Mesendoderm (in vitro differentiated cells): ENCODE data around the gene RFX4.

ENCODE experiments used
- DNase-seq: peaks from one replicate; pipeline ENCODE4 v3.0.0; 2013
- H2AK5ac ChIP-seq: 2 replicates; pipeline ENCODE4 v1.6.1; 2013; ENCODE audit warnings: low read length, inconsistent platforms
- H2BK120ac ChIP-seq: 2 replicates; pipeline ENCODE4 v1.6.1; 2013; ENCODE audit warnings: low read depth, mild to moderate bottlenecking, low read length, moderate library complexity, mixed read lengths
- H2BK15ac ChIP-seq: replicated peaks from 2 replicates; pipeline ENCODE4 v1.6.1; 2013; ENCODE audit warnings: low read depth, mild to moderate bottlenecking, moderate library complexity
- H2BK5ac ChIP-seq: 2 replicates; pipeline ENCODE4 v1.6.1; 2013; ENCODE audit warnings: low read length, inconsistent platforms
- H3K18ac ChIP-seq: 2 replicates; pipeline ENCODE4 v1.6.1; 2013; ENCODE audit warnings: mild to moderate bottlenecking, low read length, mixed read lengths
- H3K23ac ChIP-seq: one replicate; pipeline ENCODE4 v1.6.1; 2013; ENCODE audit warnings: low read length
- H3K27ac ChIP-seq: 2 replicates; pipeline ENCODE4 v1.5.1; 2013; ENCODE audit warnings: low read depth, mild to moderate bottlenecking, inconsistent platforms, low read length, moderate library complexity
- H3K27me3 ChIP-seq: 2 replicates; pipeline ENCODE4 v1.6.1; 2013; ENCODE audit warnings: low read length, control low read depth, mild to moderate bottlenecking, inconsistent platforms; ENCODE audit not compliant: insufficient read depth, poor library complexity
- H3K36me3 ChIP-seq: 2 replicates; pipeline ENCODE4 v1.6.1; 2013; ENCODE audit warnings: low read length, inconsistent platforms; ENCODE audit not compliant: control insufficient read depth, insufficient read depth
- H3K4ac ChIP-seq: one replicate; pipeline ENCODE4 v1.6.1; 2013; ENCODE audit warnings: low read depth, mild to moderate bottlenecking, low read length, moderate library complexity
- H3K4me1 ChIP-seq: 2 replicates; pipeline ENCODE4 v1.6.1; 2013; ENCODE audit warnings: low read depth, low read length, inconsistent platforms; ENCODE audit not compliant: control insufficient read depth
- H3K4me2 ChIP-seq: 2 replicates; pipeline ENCODE4 v1.6.1; 2013; ENCODE audit warnings: low read length
- H3K4me3 ChIP-seq: 2 replicates; pipeline ENCODE4 v1.5.1; 2013; ENCODE audit warnings: mild to moderate bottlenecking, low read length
- H3K56ac ChIP-seq: one replicate; pipeline ENCODE4 v1.6.1; 2013; ENCODE audit warnings: low read length
- H3K79me1 ChIP-seq: 2 replicates; pipeline ENCODE4 v1.6.1; 2013; ENCODE audit warnings: low read length, inconsistent platforms
- H3K79me2 ChIP-seq: 2 replicates; pipeline ENCODE4 v1.6.1; 2013; ENCODE audit warnings: mild to moderate bottlenecking, low read length; ENCODE audit not compliant: control insufficient read depth, insufficient read depth
- H3K9ac ChIP-seq: 2 replicates; pipeline ENCODE4 v1.6.1; 2013; ENCODE audit warnings: low read length, inconsistent platforms
- H4K5ac ChIP-seq: one replicate; pipeline ENCODE4 v1.6.1; 2013; ENCODE audit warnings: low read length
- H4K8ac ChIP-seq: one replicate; pipeline ENCODE4 v1.6.1; 2013; ENCODE audit warnings: low read depth, mild to moderate bottlenecking, control low read depth, low read length, moderate library complexity
- WGBS: extraction: QIAGEN DNeasy Blood & Tissue Kit; methylation state at CpG from one replicate; pipeline ENCODE4 v1.1.7; 2013; ENCODE audit warnings: low lambda C conversion rate, missing lambda C conversion rate; ENCODE audit not compliant: insufficient coverage; ENCODE audit errors: extremely low coverage; 5-methylcytosine and 5-hydroxymethylcytosine counted together

RFX4 gene

GRCh38 chr12:106704081-106704480 is 121.3 kb downstream of the RFX4 start:
- DNase-seq, result no peak
- Histone ChIP-seq H3K56ac (no peak overlapping the region), H2BK15ac (no peak overlapping the region), H3K36me3 (no peaks in the 10 kb centered on the region), H3K4me3 (no peak overlapping the region), H3K4me1 (no peaks in the 10 kb centered on the region), H3K79me2 (no peaks in the 10 kb centered on the region), H3K18ac (no peak overlapping the region), H3K27me3 (no peaks in the 10 kb centered on the region), H2BK120ac (no peak overlapping the region), H3K4me2 (no peak overlapping the region), H3K23ac (no peak overlapping the region), H3K4ac (no peak overlapping the region), H2AK5ac (no peak overlapping the region), H4K5ac (no peak overlapping the region), H3K79me1 (no peaks in the 10 kb centered on the region), H4K8ac (no peak overlapping the region), H3K9ac (no peak overlapping the region), H2BK5ac (no peak overlapping the region), H3K27ac (no peak overlapping the region)
- WGBS, result no CpG with 5 or more reads among the region's 3 CpGs

GRCh38 chr12:106705971-106706370 is 123.2 kb downstream of the RFX4 start:
- no peak overlapping the region for H3K18ac ChIP-seq
- no peak overlapping the region for H4K5ac ChIP-seq
- H2BK120ac ChIP-seq, result no peak overlapping the region
- no peaks in the 10 kb centered on the region for H3K36me3 ChIP-seq
- H3K79me2 ChIP-seq, result no peaks in the 10 kb centered on the region
- no peak overlapping the region for H3K4me2 ChIP-seq
- no peak overlapping the region for H2AK5ac ChIP-seq
- H3K4me1 ChIP-seq, result peaks cover 9% of the 10 kb centered on the region
- no peak overlapping the region for H2BK15ac ChIP-seq
- WGBS, result no CpG with 5 or more reads among the region's 5 CpGs
- no peak overlapping the region for H3K4me3 ChIP-seq
- no peak overlapping the region for H3K56ac ChIP-seq
- no peak overlapping the region for H4K8ac ChIP-seq
- no peak overlapping the region for H3K23ac ChIP-seq
- no peak overlapping the region for H3K27ac ChIP-seq
- no peaks in the 10 kb centered on the region for H3K79me1 ChIP-seq
- no peak for DNase-seq
- H3K9ac ChIP-seq, result no peak overlapping the region
- no peaks in the 10 kb centered on the region for H3K27me3 ChIP-seq
- H3K4ac ChIP-seq, result no peak overlapping the region
- H2BK5ac ChIP-seq, result no peak overlapping the region

GRCh38 chr12:106709068-106709511 is 126.3 kb downstream of the RFX4 start:
- Histone ChIP-seq H3K4me2 (no peak overlapping the region), H3K79me2 (no peaks in the 10 kb centered on the region), H4K8ac (no peak overlapping the region), H3K36me3 (no peaks in the 10 kb centered on the region), H3K4ac (no peak overlapping the region), H3K9ac (no peak overlapping the region), H3K56ac (no peak overlapping the region), H2AK5ac (no peak overlapping the region), H3K27me3 (no peaks in the 10 kb centered on the region), H3K23ac (no peak overlapping the region), H2BK120ac (no peak overlapping the region), H3K4me3 (no peak overlapping the region), H3K18ac (no peak overlapping the region), H3K4me1 (peaks cover 12% of the 10 kb centered on the region), H3K27ac (no peak overlapping the region), H2BK15ac (no peak overlapping the region), H3K79me1 (no peaks in the 10 kb centered on the region), H2BK5ac (no peak overlapping the region), H4K5ac (no peak overlapping the region)
- peak; percentile 24 for DNase-seq
- no CpG with 5 or more reads among the region's 8 CpGs for WGBS

- H3K4ac ChIP-seq, result no peak overlapping the region
- no peak overlapping the region for H3K4me2 ChIP-seq
- H3K36me3 ChIP-seq, result no peaks in the 10 kb centered on the region
- DNase-seq, result peak; percentile 44
- H3K4me3 ChIP-seq, result no peak overlapping the region
- no peak overlapping the region for H2BK5ac ChIP-seq
- no peak overlapping the region for H3K56ac ChIP-seq
- no CpG with 5 or more reads among the region's 10 CpGs for WGBS
- peaks cover 12% of the 10 kb centered on the region for H3K4me1 ChIP-seq
- H3K27me3 ChIP-seq, result no peaks in the 10 kb centered on the region
- H3K23ac ChIP-seq, result no peak overlapping the region
- H2BK15ac ChIP-seq, result no peak overlapping the region
- H3K9ac ChIP-seq, result no peak overlapping the region
- no peaks in the 10 kb centered on the region for H3K79me1 ChIP-seq
- no peaks in the 10 kb centered on the region for H3K79me2 ChIP-seq
- no peak overlapping the region for H3K27ac ChIP-seq
- H2BK120ac ChIP-seq, result no peak overlapping the region
- H2AK5ac ChIP-seq, result no peak overlapping the region
- H4K8ac ChIP-seq, result no peak overlapping the region
- no peak overlapping the region for H4K5ac ChIP-seq
- no peak overlapping the region for H3K18ac ChIP-seq
Observed at GRCh38 chr12:106710143-106710893, 127.5 kb downstream of the RFX4 start.

- H3K36me3 ChIP-seq, result no peaks in the 10 kb centered on the region
- H3K79me1 ChIP-seq, result no peaks in the 10 kb centered on the region
- H3K4me3 ChIP-seq, result no peak overlapping the region
- H3K23ac ChIP-seq, result no peak overlapping the region
- no peak overlapping the region for H2AK5ac ChIP-seq
- H3K4me1 ChIP-seq, result peaks cover 12% of the 10 kb centered on the region
- WGBS, result no CpG with 5 or more reads among the region's 3 CpGs
- no peak overlapping the region for H4K8ac ChIP-seq
- H2BK15ac ChIP-seq, result peak overlapping the region; percentile 4
- no peaks in the 10 kb centered on the region for H3K27me3 ChIP-seq
- H3K79me2 ChIP-seq, result no peaks in the 10 kb centered on the region
- no peak overlapping the region for H2BK5ac ChIP-seq
- H4K5ac ChIP-seq, result no peak overlapping the region
- H2BK120ac ChIP-seq, result no peak overlapping the region
- H3K27ac ChIP-seq, result no peak overlapping the region
- H3K18ac ChIP-seq, result no peak overlapping the region
- H3K9ac ChIP-seq, result no peak overlapping the region
- H3K4me2 ChIP-seq, result no peak overlapping the region
- H3K4ac ChIP-seq, result no peak overlapping the region
- H3K56ac ChIP-seq, result no peak overlapping the region
- DNase-seq, result no peak
Observed at GRCh38 chr12:106711316-106711715, 128.5 kb downstream of the RFX4 start.

- Histone ChIP-seq H3K79me2 (no peaks in the 10 kb centered on the region), H3K4me1 (peaks cover 12% of the 10 kb centered on the region), H2BK5ac (no peak overlapping the region), H3K23ac (no peak overlapping the region), H4K5ac (no peak overlapping the region), H3K36me3 (no peaks in the 10 kb centered on the region), H2BK15ac (no peak overlapping the region), H3K27ac (no peak overlapping the region), H3K9ac (no peak overlapping the region), H3K4me2 (no peak overlapping the region), H3K56ac (no peak overlapping the region), H2BK120ac (no peak overlapping the region), H3K18ac (no peak overlapping the region), H3K4me3 (no peak overlapping the region), H4K8ac (no peak overlapping the region), H2AK5ac (no peak overlapping the region), H3K79me1 (no peaks in the 10 kb centered on the region), H3K27me3 (no peaks in the 10 kb centered on the region), H3K4ac (no peak overlapping the region)
- DNase-seq, result no peak
- no CpG with 5 or more reads among the region's 8 CpGs for WGBS
Observed at GRCh38 chr12:106712768-106713167, 130.0 kb downstream of the RFX4 start.
